Activated T-cell treated with anti-CD3 and anti-CD28 coated beads, Interleukin-2, amount 50 U/mL, for 4 hours (primary cell): ENCODE measurements around the gene GJC1. TPM values are rescaled to one million over a fixed set of nuclear protein-coding genes. Genes with fewer than 3 reads are reported as not detected.
"Not testable (repeated sequence)": the region's sequence is repeated elsewhere in the genome, so short reads cannot be mapped to it uniquely, and the experiment has no call there.

Source experiments
- ATAC-seq, 2 donors: fragments of 200-7000 bp; cut with Tn5 transposase; one replicate each; pipeline ENCODE4 v1.10.0; 2021
- DNase-seq: peaks from one replicate; pipeline ENCODE4 v3.0.0-alpha.2; 2020
- H3K27me3 Mint-ChIP-seq: one replicate; pipeline ENCODE4 v1.8.0; 2021; ENCODE audit warnings: low read depth, mixed read lengths
- H3K36me3 Mint-ChIP-seq: one replicate; pipeline ENCODE4 v1.8.0; 2022; ENCODE audit warnings: mixed read lengths; ENCODE audit not compliant: insufficient read depth
- H3K4me1 Mint-ChIP-seq: one replicate; pipeline ENCODE4 v1.8.0; 2021; ENCODE audit warnings: low read depth, mixed read lengths
- H3K4me3 Mint-ChIP-seq: one replicate; pipeline ENCODE4 v1.8.0; 2021; ENCODE audit warnings: mild to moderate bottlenecking, moderate library complexity, mixed read lengths
- H3K9me3 Mint-ChIP-seq: one replicate; pipeline ENCODE4 v1.8.0; 2021; ENCODE audit warnings: mixed read lengths
- total RNA-seq, 3 donors: library from RNA; stranded (reverse); gene quantifications; one replicate each; pipeline ENCODE4 v1.2.1, GENCODE V29; 2021

The GJC1 gene
- total RNA-seq, 3 donors from 2014 or later: 3.0 to 4.6 (median 3.8) TPM

- Mint-ChIP-seq H3K36me3 (no peaks in the 10 kb centered on the region), H3K9me3 (no peaks in the 10 kb centered on the region), H3K27me3 (peaks cover 47% of the 10 kb centered on the region), H3K4me3 (no peak overlapping the region), H3K4me1 (peaks cover 1% of the 10 kb centered on the region)
- DNase-seq (no peak), ATAC-seq (peak; percentile 46 to 49)
Measured at GRCh38 chr17:44759086-44759915, 70.8 kb downstream of the GJC1 start.

DNA sequence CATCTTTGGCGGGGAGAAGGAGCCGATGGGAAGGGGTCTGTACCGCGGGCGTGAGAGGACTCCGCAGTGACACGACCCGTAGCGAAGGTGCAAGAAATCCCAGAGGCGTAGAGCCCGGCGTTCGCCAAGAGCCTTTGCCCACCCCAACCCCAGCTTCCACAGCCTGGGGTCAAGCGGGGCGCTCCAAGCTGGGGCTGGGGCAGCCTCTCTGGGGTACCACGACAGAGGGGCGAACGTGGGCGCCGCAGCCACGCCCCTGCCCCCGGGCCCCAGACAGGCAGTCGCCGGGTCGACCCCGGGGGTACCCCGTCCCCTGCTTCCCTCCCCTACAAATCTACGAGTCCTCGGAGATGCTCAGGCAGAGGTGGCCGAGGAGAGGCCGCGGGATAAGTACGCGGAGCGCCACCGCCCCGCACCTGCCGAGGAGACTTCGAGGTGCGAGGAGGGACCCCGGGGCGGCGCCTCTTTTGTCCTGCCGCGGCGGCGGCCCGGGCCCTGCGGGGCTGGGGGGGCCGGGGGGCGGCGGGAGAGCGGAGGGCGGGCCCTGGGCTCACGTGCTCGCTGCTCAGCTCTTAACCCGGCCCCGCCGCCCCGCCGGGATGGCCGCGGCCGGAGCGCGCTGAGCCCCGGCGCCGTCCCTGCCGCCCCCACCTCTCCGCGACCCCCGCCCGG, 71.5 kb downstream of the GJC1 start, which contains the start of gene ADAM11:
Gene ADAM11, plus strand, starts transcription at position 575 of the 672 bp plus-strand sequence. CDS start 212 bp downstream, outside the sequence.
- peak; percentile 64 to 73 for ATAC-seq
- Mint-ChIP-seq H3K4me1 (peaks cover 1% of the 10 kb centered on the region), H3K27me3 (peaks cover 43% of the 10 kb centered on the region), H3K9me3 (no peaks in the 10 kb centered on the region), H3K4me3 (peak within 1 kb of the TSS; percentile 55), H3K36me3 (no peaks in the 10 kb centered on the region)
- no peak for DNase-seq

- Mint-ChIP-seq H3K36me3 (no peaks in the 10 kb centered on the region), H3K4me3 (peak overlapping the region; percentile 55), H3K9me3 (no peaks in the 10 kb centered on the region), H3K27me3 (peaks cover 39% of the 10 kb centered on the region), H3K4me1 (peaks cover 1% of the 10 kb centered on the region)
- no peak for ATAC-seq
- DNase-seq: no peak
Measured at GRCh38 chr17:44757918-44758413, 72.1 kb downstream of the GJC1 start.

- H3K4me3 Mint-ChIP-seq: no peak overlapping the region
- no peaks in the 10 kb centered on the region for H3K9me3 Mint-ChIP-seq
- ATAC-seq (no peak), DNase-seq (no peak)
- peaks cover 33% of the 10 kb centered on the region for H3K27me3 Mint-ChIP-seq
- H3K36me3 Mint-ChIP-seq: no peaks in the 10 kb centered on the region
- peaks cover 1% of the 10 kb centered on the region for H3K4me1 Mint-ChIP-seq
Measured at GRCh38 chr17:44757045-44757917, 72.8 kb downstream of the GJC1 start.

- not testable (repeated sequence) for H3K9me3 Mint-ChIP-seq, H3K4me3 Mint-ChIP-seq, H3K36me3 Mint-ChIP-seq, H3K4me1 Mint-ChIP-seq, DNase-seq, ATAC-seq
- H3K27me3 Mint-ChIP-seq: peaks cover 16% of the 10 kb centered on the region
Measured at GRCh38 chr17:44755180-44755579, 74.9 kb downstream of the GJC1 start.

GRCh38 chr17:44754276-44754675, 75.8 kb downstream of the GJC1 start:
- peaks cover 15% of the 10 kb centered on the region for H3K27me3 Mint-ChIP-seq
- H3K4me3 Mint-ChIP-seq: no peak overlapping the region
- H3K36me3 Mint-ChIP-seq: peaks cover 6% of the 10 kb centered on the region
- ATAC-seq (no peak), DNase-seq (no peak)
- H3K4me1 Mint-ChIP-seq: peaks cover 1% of the 10 kb centered on the region
- H3K9me3 Mint-ChIP-seq: no peaks in the 10 kb centered on the region

DNA sequence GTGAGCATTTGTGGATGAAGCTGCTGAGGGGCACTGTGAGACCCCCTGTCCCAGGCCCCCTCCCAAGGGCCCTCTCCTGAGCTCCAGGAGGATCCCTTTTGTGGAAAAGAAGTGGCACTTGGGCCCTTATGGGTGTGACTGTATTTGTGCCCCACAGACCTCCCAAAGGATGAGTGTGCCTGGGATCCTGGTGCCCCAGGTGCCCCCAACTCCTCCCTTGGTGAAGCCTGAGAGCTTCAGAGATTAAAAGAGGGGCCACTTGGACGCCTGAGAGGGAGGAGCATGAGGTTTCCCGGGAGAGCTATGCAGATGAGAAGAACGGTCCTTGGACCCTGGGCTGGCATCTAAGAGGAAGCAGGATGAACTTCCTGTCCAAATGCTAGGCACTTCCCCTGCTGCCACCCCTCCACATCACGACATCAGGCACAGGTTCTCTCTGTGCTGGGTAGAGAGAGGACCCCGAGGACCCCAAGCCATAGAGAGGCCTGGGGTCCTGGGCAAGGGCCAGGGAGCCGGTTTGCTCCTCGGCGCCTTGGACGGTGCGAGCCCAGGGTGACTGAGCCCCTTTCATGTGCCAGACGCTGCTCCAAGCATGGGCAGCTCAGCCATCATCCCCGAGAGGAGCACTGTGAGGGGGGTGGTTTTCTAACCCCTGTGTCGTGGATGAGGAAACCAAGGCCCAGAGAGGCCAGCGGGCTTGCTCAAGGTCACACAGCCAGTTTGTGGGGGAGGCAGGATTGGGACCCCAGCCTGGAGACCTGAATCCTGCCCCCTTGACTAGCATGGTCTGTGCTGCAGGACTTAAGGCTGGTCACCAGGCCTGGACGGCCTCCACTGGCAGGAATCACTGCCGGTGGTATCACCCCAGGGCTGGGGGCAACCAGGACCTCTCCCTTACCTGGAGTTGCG, 76.9 kb downstream of the GJC1 start:
- Mint-ChIP-seq H3K9me3 (no peaks in the 10 kb centered on the region), H3K4me3 (no peak overlapping the region), H3K4me1 (peaks cover 1% of the 10 kb centered on the region), H3K36me3 (peaks cover 6% of the 10 kb centered on the region), H3K27me3 (peaks cover 14% of the 10 kb centered on the region)
- ATAC-seq (no peak), DNase-seq (no peak)

DNA sequence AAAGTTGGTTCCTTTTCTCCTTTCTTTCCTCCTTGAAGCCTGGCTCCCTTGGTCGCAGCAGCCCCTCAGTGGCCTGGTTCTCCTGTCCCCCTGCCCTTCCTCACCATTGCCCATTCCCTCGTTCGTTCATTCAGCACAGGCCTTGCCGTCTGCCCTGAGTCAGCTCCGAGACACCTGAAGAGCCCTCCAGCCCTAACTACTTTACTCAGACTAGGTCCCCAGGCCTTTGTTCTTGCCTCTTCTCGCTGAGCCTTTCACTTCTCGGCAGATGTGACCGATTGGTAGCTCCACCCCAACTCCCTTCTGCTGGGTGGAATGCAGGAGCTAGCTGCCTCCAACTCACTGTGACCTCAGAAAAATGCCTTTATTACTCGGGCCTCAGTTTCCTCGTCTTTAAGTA, 78.3 kb downstream of the GJC1 start:
- H3K9me3 Mint-ChIP-seq: no peaks in the 10 kb centered on the region
- ATAC-seq: no peak
- no peak for DNase-seq
- H3K4me3 Mint-ChIP-seq: no peak overlapping the region
- H3K4me1 Mint-ChIP-seq: no peaks in the 10 kb centered on the region
- no peaks in the 10 kb centered on the region for H3K27me3 Mint-ChIP-seq
- H3K36me3 Mint-ChIP-seq: peaks cover 12% of the 10 kb centered on the region

GRCh38 chr17:44751331-44751730, 78.8 kb downstream of the GJC1 start:
- Mint-ChIP-seq H3K9me3 (no peaks in the 10 kb centered on the region), H3K4me1 (no peaks in the 10 kb centered on the region), H3K27me3 (no peaks in the 10 kb centered on the region), H3K4me3 (no peak overlapping the region), H3K36me3 (peaks cover 12% of the 10 kb centered on the region)
- ATAC-seq (no peak), DNase-seq (no peak)

- ATAC-seq (no peak), DNase-seq (no peak)
- Mint-ChIP-seq H3K4me1 (no peaks in the 10 kb centered on the region), H3K4me3 (no peak overlapping the region), H3K36me3 (peaks cover 12% of the 10 kb centered on the region), H3K27me3 (no peaks in the 10 kb centered on the region), H3K9me3 (no peaks in the 10 kb centered on the region)
Measured at GRCh38 chr17:44749980-44750318, 80.1 kb downstream of the GJC1 start.

DNA sequence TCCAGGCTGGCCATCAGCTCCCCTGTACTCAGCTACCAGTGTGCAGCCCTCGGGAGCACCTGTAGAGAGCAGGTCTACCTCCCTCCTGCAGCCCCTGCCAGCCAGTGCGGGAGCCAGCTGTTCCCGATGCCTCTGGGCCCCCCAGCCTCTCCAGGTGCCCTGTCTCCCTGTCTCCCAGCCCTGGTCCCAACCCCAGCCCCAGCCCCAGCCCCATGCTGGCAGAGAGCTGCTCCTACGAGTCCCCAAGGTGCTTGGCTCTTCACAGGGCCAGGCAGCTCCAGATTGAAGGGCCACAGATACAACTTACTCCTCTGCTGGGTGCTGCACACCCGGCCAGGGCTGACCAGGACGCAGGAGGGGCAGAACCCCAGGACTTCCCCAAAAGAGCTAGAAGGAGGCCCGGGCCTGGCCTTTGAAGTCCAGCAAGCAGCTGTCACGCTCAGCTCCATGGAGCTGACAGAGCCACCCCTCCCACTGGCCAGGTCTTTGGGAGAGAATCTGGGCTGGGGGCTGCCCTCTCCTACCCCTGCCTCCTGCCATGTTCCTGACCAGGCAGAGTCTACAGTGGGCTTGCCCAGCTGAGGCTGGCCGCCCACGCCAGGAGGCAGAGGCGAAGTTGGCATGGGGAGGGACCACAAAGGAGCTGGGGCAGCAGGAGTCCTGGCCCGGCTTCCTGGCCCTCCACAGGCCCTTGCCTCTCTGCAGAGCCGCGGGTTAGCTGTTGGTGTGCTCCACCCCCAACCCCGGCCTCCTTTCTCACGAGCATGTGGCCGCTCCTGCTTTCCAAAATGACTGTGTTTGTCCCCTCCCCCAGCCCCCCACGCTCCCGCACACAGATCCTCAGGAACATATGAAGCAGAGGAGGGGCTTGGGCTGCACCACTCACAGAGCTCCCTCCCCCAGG, 80.8 kb downstream of the GJC1 start:
- DNase-seq (no peak), ATAC-seq (no peak)
- H3K9me3 Mint-ChIP-seq: no peaks in the 10 kb centered on the region
- no peak overlapping the region for H3K4me3 Mint-ChIP-seq
- no peaks in the 10 kb centered on the region for H3K4me1 Mint-ChIP-seq
- no peaks in the 10 kb centered on the region for H3K27me3 Mint-ChIP-seq
- peaks cover 12% of the 10 kb centered on the region for H3K36me3 Mint-ChIP-seq
